Measurements from ENCODE around the gene PSMB10.
A peak's percentile ranks its signal among the peaks of the same experiment; 100 is the strongest.
"Not testable (repeated sequence)": the region's sequence is repeated elsewhere in the genome, so short reads cannot be mapped to it uniquely, and the experiment has no call there.

The PSMB10 gene

GRCh38 chr16:67942200-67942509 lies 5.5 kb upstream of the PSMB10 start:
- DNase-seq (ENCODE audit: low read depth in 2 of 2): no peak

GRCh38 chr16:67941469-67942199 lies 5.0 kb upstream of the PSMB10 start:
- no peak for DNase-seq (ENCODE audit: low read depth in 2 of 2)

GRCh38 chr16:67940446-67941089 lies 3.9 kb upstream of the PSMB10 start:
- DNase-seq (ENCODE audit: low read depth in 2 of 2): no peak

- peak in 1 of 2 donors; percentile 44 for DNase-seq (ENCODE audit: low read depth in 2 of 2)
These were observed 3.1 kb upstream of the PSMB10 start for GRCh38 chr16:67939507-67940445.

GRCh38 chr16:67937713-67938112 lies 1.1 kb upstream of the PSMB10 start:
- not testable (repeated sequence) for DNase-seq (ENCODE audit: low read depth in 2 of 2)

GRCh38 chr16:67936880-67937605 lies 393 bp upstream of the PSMB10 start:
- DNase-seq (ENCODE audit: low read depth in 2 of 2): peak in 1 of 2 donors; percentile 35

GRCh38 chr16:67935402-67936123 lies 1.1 kb downstream of the PSMB10 start:
- DNase-seq (ENCODE audit: low read depth in 2 of 2): peak; percentile 86

- no peak for DNase-seq (ENCODE audit: low read depth in 2 of 2)
These were observed 1.6 kb downstream of the PSMB10 start for GRCh38 chr16:67935101-67935401.

GRCh38 chr16:67934306-67935100 lies 2.1 kb downstream of the PSMB10 start:
- DNase-seq (ENCODE audit: low read depth in 2 of 2): no peak

GRCh38 chr16:67933805-67934204 lies 2.8 kb downstream of the PSMB10 start:
- DNase-seq (ENCODE audit: low read depth in 2 of 2): no peak

- no peak for DNase-seq (ENCODE audit: low read depth in 2 of 2)
These were observed 4.2 kb downstream of the PSMB10 start for GRCh38 chr16:67932462-67932840.

GRCh38 chr16:67931712-67932461 lies 4.8 kb downstream of the PSMB10 start, which contains the start of gene CTRL:
Gene CTRL (minus strand): TSS chr16:67931862. CDS start chr16:67931852, 10 bp downstream.
- no peak for DNase-seq (ENCODE audit: low read depth in 2 of 2)

- no peak for DNase-seq (ENCODE audit: low read depth in 2 of 2)
These were observed 5.9 kb downstream of the PSMB10 start for GRCh38 chr16:67930678-67931211.

GRCh38 chr16:67930191-67930590 lies 6.5 kb downstream of the PSMB10 start:
- no peak for DNase-seq (ENCODE audit: low read depth in 2 of 2)

GRCh38 chr16:67928561-67929364 lies 7.9 kb downstream of the PSMB10 start:
- peak; percentile 41 to 63 for DNase-seq (ENCODE audit: low read depth in 2 of 2)

GRCh38 chr16:67928147-67928546 lies 8.5 kb downstream of the PSMB10 start:
- no peak for DNase-seq (ENCODE audit: low read depth in 2 of 2)

GRCh38 chr16:67927131-67927941 lies 9.3 kb downstream of the PSMB10 start:
- no peak for DNase-seq (ENCODE audit: low read depth in 2 of 2)

Measured in stimulated activated CD4-positive, alpha-beta T cell treated with anti-CD3 and anti-CD28 coated beads, Interleukin-1b, Interleukin-23, amount 100 ng/mL, for 1 hour (primary cell).